T-helper 2 cell treated with Interferon-gamma antibody and Interleukin-4, amounts not matched to agents 5 μg/mL and 100 μg/mL, for 36 hours (primary cell): ENCODE data around the gene C3orf22.

Experiments
- DNase-seq: peaks from one replicate; pipeline ENCODE4 v3.0.0; 2021; ENCODE audit warnings: low spot score
- H3K27ac Mint-ChIP-seq: one replicate; pipeline ENCODE4 v1.8.0; 2021; ENCODE audit warnings: mild to moderate bottlenecking, mixed read lengths
- H3K27me3 Mint-ChIP-seq: one replicate; pipeline ENCODE4 v1.8.0; 2021; ENCODE audit warnings: low read depth, mixed read lengths
- H3K36me3 Mint-ChIP-seq: one replicate; pipeline ENCODE4 v1.8.0; 2021; ENCODE audit warnings: low read depth, mixed read lengths
- H3K4me1 Mint-ChIP-seq: one replicate; pipeline ENCODE4 v1.8.0; 2021; ENCODE audit warnings: low read depth, mixed read lengths
- H3K4me3 Mint-ChIP-seq: one replicate; pipeline ENCODE4 v1.8.0; 2022; ENCODE audit warnings: mild to moderate bottlenecking, moderate library complexity, mixed read lengths
- H3K9me3 Mint-ChIP-seq: one replicate; pipeline ENCODE4 v1.8.0; 2021; ENCODE audit warnings: mixed read lengths

Gene C3orf22

GRCh38 chr3:126531051-126531330 lies 27.7 kb downstream of the C3orf22 start:
- Mint-ChIP-seq H3K4me3 (no peak overlapping the region), H3K27ac (no peak overlapping the region), H3K27me3 (peaks cover 8% of the 10 kb centered on the region), H3K9me3 (no peaks in the 10 kb centered on the region), H3K36me3 (no peaks in the 10 kb centered on the region), H3K4me1 (no peaks in the 10 kb centered on the region)
- no peak for DNase-seq

- H3K9me3 Mint-ChIP-seq = no peaks in the 10 kb centered on the region
- no peak overlapping the region for H3K27ac Mint-ChIP-seq
- no peak for DNase-seq
- H3K4me3 Mint-ChIP-seq = no peak overlapping the region
- no peaks in the 10 kb centered on the region for H3K36me3 Mint-ChIP-seq
- no peaks in the 10 kb centered on the region for H3K4me1 Mint-ChIP-seq
- peaks cover 8% of the 10 kb centered on the region for H3K27me3 Mint-ChIP-seq
These were observed 28.3 kb downstream of the C3orf22 start for GRCh38 chr3:126530171-126531050.

- H3K9me3 Mint-ChIP-seq = no peaks in the 10 kb centered on the region
- no peak overlapping the region for H3K4me3 Mint-ChIP-seq
- DNase-seq = no peak
- no peaks in the 10 kb centered on the region for H3K36me3 Mint-ChIP-seq
- H3K27me3 Mint-ChIP-seq = peaks cover 10% of the 10 kb centered on the region
- no peak overlapping the region for H3K27ac Mint-ChIP-seq
- H3K4me1 Mint-ChIP-seq = no peaks in the 10 kb centered on the region
These were observed 29.1 kb downstream of the C3orf22 start for GRCh38 chr3:126529585-126530170.

- Mint-ChIP-seq H3K27me3 (peaks cover 14% of the 10 kb centered on the region), H3K4me1 (no peaks in the 10 kb centered on the region), H3K36me3 (no peaks in the 10 kb centered on the region), H3K4me3 (no peak overlapping the region), H3K9me3 (no peaks in the 10 kb centered on the region), H3K27ac (no peak overlapping the region)
- DNase-seq = no peak
These were observed 29.8 kb downstream of the C3orf22 start for GRCh38 chr3:126528800-126529541.

- DNase-seq = no peak
- no peak overlapping the region for H3K27ac Mint-ChIP-seq
- no peaks in the 10 kb centered on the region for H3K9me3 Mint-ChIP-seq
- H3K4me1 Mint-ChIP-seq = no peaks in the 10 kb centered on the region
- peaks cover 13% of the 10 kb centered on the region for H3K27me3 Mint-ChIP-seq
- H3K36me3 Mint-ChIP-seq = no peaks in the 10 kb centered on the region
- H3K4me3 Mint-ChIP-seq = no peak overlapping the region
These were observed 30.3 kb downstream of the C3orf22 start for GRCh38 chr3:126528419-126528799.

GRCh38 chr3:126527455-126528211 lies 31.1 kb downstream of the C3orf22 start:
- no peaks in the 10 kb centered on the region for H3K9me3 Mint-ChIP-seq
- no peak for DNase-seq
- H3K36me3 Mint-ChIP-seq = no peaks in the 10 kb centered on the region
- peaks cover 18% of the 10 kb centered on the region for H3K27me3 Mint-ChIP-seq
- H3K27ac Mint-ChIP-seq = no peak overlapping the region
- no peak overlapping the region for H3K4me3 Mint-ChIP-seq
- H3K4me1 Mint-ChIP-seq = no peaks in the 10 kb centered on the region

GRCh38 chr3:126527006-126527405 lies 31.7 kb downstream of the C3orf22 start:
- no peak overlapping the region for H3K4me3 Mint-ChIP-seq
- peaks cover 21% of the 10 kb centered on the region for H3K27me3 Mint-ChIP-seq

GRCh38 chr3:126526668-126527005 lies 32.1 kb downstream of the C3orf22 start:
- no peak overlapping the region for H3K4me3 Mint-ChIP-seq
- H3K36me3 Mint-ChIP-seq = no peaks in the 10 kb centered on the region
- H3K27ac Mint-ChIP-seq = no peak overlapping the region
- no peaks in the 10 kb centered on the region for H3K4me1 Mint-ChIP-seq
- no peaks in the 10 kb centered on the region for H3K9me3 Mint-ChIP-seq
- no peak for DNase-seq
- H3K27me3 Mint-ChIP-seq = peaks cover 22% of the 10 kb centered on the region

More at GRCh38 chr3:126527006-126527405, 31.7 kb downstream of the C3orf22 start:
- no peaks in the 10 kb centered on the region for H3K36me3 Mint-ChIP-seq
- H3K9me3 Mint-ChIP-seq = no peaks in the 10 kb centered on the region
- no peaks in the 10 kb centered on the region for H3K4me1 Mint-ChIP-seq
- H3K27ac Mint-ChIP-seq = no peak overlapping the region
- DNase-seq = no peak

- DNase-seq = no peak
- Mint-ChIP-seq H3K4me1 (no peaks in the 10 kb centered on the region), H3K9me3 (no peaks in the 10 kb centered on the region), H3K27ac (no peak overlapping the region), H3K27me3 (peaks cover 22% of the 10 kb centered on the region), H3K4me3 (no peak overlapping the region), H3K36me3 (no peaks in the 10 kb centered on the region)
These were observed 32.7 kb downstream of the C3orf22 start for GRCh38 chr3:126525853-126526667.

- Mint-ChIP-seq H3K27me3 (peaks cover 22% of the 10 kb centered on the region), H3K4me1 (no peaks in the 10 kb centered on the region), H3K36me3 (no peaks in the 10 kb centered on the region), H3K4me3 (no peak overlapping the region), H3K27ac (no peak overlapping the region), H3K9me3 (no peaks in the 10 kb centered on the region)
- DNase-seq = no peak
These were observed 33.5 kb downstream of the C3orf22 start for GRCh38 chr3:126525091-126525852.

GRCh38 chr3:126524429-126524988 lies 34.2 kb downstream of the C3orf22 start:
- Mint-ChIP-seq H3K4me3 (no peak overlapping the region), H3K27ac (no peak overlapping the region), H3K27me3 (peaks cover 22% of the 10 kb centered on the region), H3K9me3 (no peaks in the 10 kb centered on the region), H3K4me1 (no peaks in the 10 kb centered on the region), H3K36me3 (no peaks in the 10 kb centered on the region)
- no peak for DNase-seq

- no peak within 1 kb of the TSS for H3K27ac Mint-ChIP-seq
These were observed 34.8 kb downstream of the C3orf22 start, which contains the start of gene CHST13 for GRCh38 chr3:126523745-126524428. Gene CHST13, plus strand, starts transcription at chr3:126524155. Its CDS starts 178 bp downstream, at chr3:126524333.

More at GRCh38 chr3:126523745-126524428, 34.8 kb downstream of the C3orf22 start, which contains the start of gene CHST13:
- Mint-ChIP-seq H3K4me1 (no peaks in the 10 kb centered on the region), H3K27me3 (peaks cover 22% of the 10 kb centered on the region), H3K9me3 (no peaks in the 10 kb centered on the region), H3K36me3 (no peaks in the 10 kb centered on the region), H3K4me3 (no peak within 1 kb of the TSS)
- no peak for DNase-seq
